Mucosa of stomach (tissue), 1 donor: ENCODE data around the gene EXOC1.
A peak's percentile ranks its signal among the peaks of the same experiment; 100 is the strongest.
"Not testable (repeated sequence)": the region's sequence is repeated elsewhere in the genome, so short reads cannot be mapped to it uniquely, and the experiment has no call there.

Experiments
- H3K27me3 ChIP-seq: one replicate; pipeline ENCODE4 v1.7.0; 2013; ENCODE audit warnings: mild to moderate bottlenecking, low read length; ENCODE audit not compliant: control insufficient read depth, insufficient read depth
- H3K36me3 ChIP-seq: one replicate; pipeline ENCODE4 v1.7.0; 2013; ENCODE audit warnings: low read length; ENCODE audit not compliant: control insufficient read depth, insufficient read depth
- H3K4me1 ChIP-seq: one replicate; pipeline ENCODE4 v1.7.0; 2013; ENCODE audit warnings: mild to moderate bottlenecking, low read length; ENCODE audit not compliant: control insufficient read depth, insufficient read depth
- H3K4me3 ChIP-seq: one replicate; pipeline ENCODE4 v1.7.0; 2013; ENCODE audit warnings: low read length
- H3K9ac ChIP-seq: one replicate; pipeline ENCODE4 v1.7.0; 2013; ENCODE audit warnings: mild to moderate bottlenecking, low read length, moderate library complexity
- H3K9me3 ChIP-seq: one replicate; pipeline ENCODE4 v1.7.0; 2013; ENCODE audit warnings: mild to moderate bottlenecking, low read length, moderate library complexity; ENCODE audit not compliant: control insufficient read depth
- donor health status: Pancreatic carcinoma.

The EXOC1 gene

GRCh38 chr4:55834086-55834795, 19.2 kb upstream of the EXOC1 start:
- Histone ChIP-seq H3K4me3 (no peak overlapping the region), H3K4me1 (no peaks in the 10 kb centered on the region), H3K9me3 (no peaks in the 10 kb centered on the region), H3K9ac (no peak overlapping the region), H3K36me3 (no peaks in the 10 kb centered on the region), H3K27me3 (no peaks in the 10 kb centered on the region)

- H3K9ac ChIP-seq: no peak overlapping the region
- no peak overlapping the region for H3K4me3 ChIP-seq
- H3K9me3 ChIP-seq: no peaks in the 10 kb centered on the region
- no peaks in the 10 kb centered on the region for H3K27me3 ChIP-seq
- H3K4me1 ChIP-seq: no peaks in the 10 kb centered on the region
- H3K36me3 ChIP-seq: no peaks in the 10 kb centered on the region
These were observed 15.5 kb upstream of the EXOC1 start for GRCh38 chr4:55837903-55838302.

DNA sequence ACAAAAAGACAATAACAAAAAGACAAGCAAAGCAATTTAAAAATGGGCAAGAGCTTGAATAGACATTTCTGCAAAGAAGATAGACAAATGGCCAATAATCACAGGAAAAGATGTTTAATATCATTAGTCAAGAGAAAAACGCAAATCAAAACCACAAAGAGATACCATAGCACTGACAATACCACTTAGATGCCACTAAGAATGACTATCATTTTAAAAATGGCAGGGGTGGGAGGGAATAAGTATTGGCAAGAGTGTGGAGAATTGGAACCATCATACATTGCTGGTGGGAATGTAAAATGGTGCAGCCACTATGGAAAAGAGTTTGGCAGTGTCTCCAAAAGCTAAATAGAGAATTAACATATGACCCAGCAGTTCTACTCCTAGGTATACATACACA, 15.1 kb upstream of the EXOC1 start:
- Histone ChIP-seq H3K36me3 (no peaks in the 10 kb centered on the region), H3K9ac (no peak overlapping the region), H3K4me3 (no peak overlapping the region), H3K9me3 (no peaks in the 10 kb centered on the region), H3K27me3 (no peaks in the 10 kb centered on the region), H3K4me1 (no peaks in the 10 kb centered on the region)

- Histone ChIP-seq H3K36me3 (no peaks in the 10 kb centered on the region), H3K27me3 (no peaks in the 10 kb centered on the region), H3K9me3 (no peaks in the 10 kb centered on the region), H3K9ac (no peak overlapping the region), H3K4me1 (no peaks in the 10 kb centered on the region), H3K4me3 (no peak overlapping the region)
These were observed 14.5 kb upstream of the EXOC1 start for GRCh38 chr4:55838952-55839351.

DNA sequence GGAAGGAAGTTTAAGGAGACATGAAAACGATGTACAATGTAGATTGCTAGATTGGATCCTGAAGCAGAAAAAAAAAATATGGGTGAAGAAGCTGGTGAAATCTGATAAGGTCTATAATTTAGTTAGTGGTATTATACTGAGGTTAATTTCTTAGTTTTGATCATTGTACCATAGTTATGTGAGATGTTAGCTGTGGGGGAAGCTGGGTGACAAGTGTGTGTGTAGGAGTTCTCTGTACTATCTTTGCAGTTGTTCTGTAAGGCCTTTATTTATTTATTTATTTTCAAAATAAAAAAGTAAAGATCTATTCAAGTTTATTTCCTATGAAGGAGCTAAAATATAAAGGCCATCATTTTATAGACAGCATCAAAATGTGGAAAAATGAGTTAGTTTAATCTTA, 12.5 kb upstream of the EXOC1 start:
- Histone ChIP-seq H3K9me3 (no peaks in the 10 kb centered on the region), H3K4me3 (no peak overlapping the region), H3K36me3 (no peaks in the 10 kb centered on the region), H3K4me1 (no peaks in the 10 kb centered on the region), H3K27me3 (no peaks in the 10 kb centered on the region), H3K9ac (no peak overlapping the region)

DNA sequence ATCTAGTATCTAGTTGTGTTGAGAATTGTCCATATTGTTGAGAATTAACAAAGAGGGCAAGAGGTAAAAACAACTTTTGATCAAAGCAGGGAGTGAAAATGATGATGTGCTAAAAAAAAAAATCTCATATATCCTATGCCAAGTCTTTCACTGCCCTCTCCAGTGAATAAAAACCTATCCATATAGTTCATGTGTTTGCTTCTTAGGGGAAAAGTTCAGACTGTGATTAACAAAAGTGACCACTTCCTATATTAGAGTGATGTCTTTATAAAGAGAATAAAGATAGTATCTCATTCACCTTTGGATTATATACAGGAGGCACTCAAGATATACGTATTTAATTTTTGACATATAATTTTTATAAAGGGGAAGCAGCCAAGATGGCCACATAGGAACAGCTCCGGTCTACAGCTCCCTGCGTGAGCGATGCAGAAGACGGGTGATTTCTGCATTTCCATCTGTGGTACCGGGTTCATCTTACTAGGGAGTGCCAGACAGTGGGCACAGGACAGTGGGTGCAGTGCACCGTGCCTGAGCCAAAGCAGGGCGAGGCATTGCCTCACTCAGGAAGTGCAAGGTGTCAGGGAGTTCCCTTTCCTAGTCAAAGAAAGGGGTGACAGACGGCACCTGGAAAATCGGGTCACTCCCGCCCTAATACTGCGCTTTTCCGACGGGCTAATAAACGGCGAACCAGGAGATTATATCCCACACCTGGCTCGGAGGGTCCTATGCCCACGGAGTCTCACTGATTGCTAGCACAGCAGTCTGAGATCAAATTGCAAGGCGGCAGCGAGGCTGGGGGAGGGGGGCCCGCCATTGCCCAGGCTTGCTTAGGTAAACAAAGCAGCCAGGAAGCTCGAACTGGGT, 11.8 kb upstream of the EXOC1 start:
- not testable (repeated sequence) for H3K27me3 ChIP-seq

GRCh38 chr4:55842312-55842711, 11.1 kb upstream of the EXOC1 start:
- H3K9me3 ChIP-seq, H3K4me3 ChIP-seq, H3K36me3 ChIP-seq, H3K27me3 ChIP-seq, H3K4me1 ChIP-seq, H3K9ac ChIP-seq: not testable (repeated sequence)

More for the DNA sequence above, 11.8 kb upstream of the EXOC1 start:
- H3K4me1 ChIP-seq, H3K4me3 ChIP-seq, H3K36me3 ChIP-seq, H3K9me3 ChIP-seq, H3K9ac ChIP-seq: not testable (repeated sequence)

GRCh38 chr4:55849724-55850123, 3.7 kb upstream of the EXOC1 start:
- Histone ChIP-seq H3K36me3 (no peaks in the 10 kb centered on the region), H3K9ac (no peak overlapping the region), H3K4me3 (no peak overlapping the region), H3K4me1 (peaks cover 6% of the 10 kb centered on the region), H3K9me3 (no peaks in the 10 kb centered on the region), H3K27me3 (peaks cover 6% of the 10 kb centered on the region)

GRCh38 chr4:55851885-55852284, 1.6 kb upstream of the EXOC1 start:
- H3K27me3 ChIP-seq: peaks cover 6% of the 10 kb centered on the region
- no peak overlapping the region for H3K4me3 ChIP-seq
- H3K4me1 ChIP-seq: peaks cover 8% of the 10 kb centered on the region
- H3K9me3 ChIP-seq: no peaks in the 10 kb centered on the region
- H3K9ac ChIP-seq: no peak overlapping the region
- no peaks in the 10 kb centered on the region for H3K36me3 ChIP-seq

DNA sequence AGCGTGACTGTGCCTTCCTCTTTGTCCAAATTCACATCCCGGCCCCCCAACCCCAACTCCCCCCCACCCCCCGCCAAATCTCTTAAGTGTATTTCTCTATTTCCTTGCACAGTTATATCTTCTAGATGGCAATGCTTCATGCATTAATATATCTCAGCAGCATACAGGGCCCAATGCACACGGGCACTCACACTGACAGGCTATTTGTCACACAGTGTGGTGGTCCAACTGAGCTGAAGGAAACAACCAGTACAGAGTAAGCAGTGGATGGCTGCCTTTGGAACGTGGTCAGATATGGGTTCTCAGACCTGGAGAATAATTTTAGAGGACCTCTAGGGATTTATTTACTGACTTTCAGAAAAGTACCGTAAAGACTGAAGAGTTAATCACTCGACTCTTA, 681 bp downstream of the EXOC1 start:
- Histone ChIP-seq H3K4me1 (peaks cover 8% of the 10 kb centered on the region), H3K9me3 (no peaks in the 10 kb centered on the region), H3K36me3 (no peaks in the 10 kb centered on the region), H3K4me3 (peak overlapping the region; percentile 93), H3K9ac (peak overlapping the region; percentile 90), H3K27me3 (peaks cover 6% of the 10 kb centered on the region)

- Histone ChIP-seq H3K4me3 (no peak overlapping the region), H3K27me3 (no peaks in the 10 kb centered on the region), H3K9ac (no peak overlapping the region), H3K36me3 (no peaks in the 10 kb centered on the region), H3K9me3 (no peaks in the 10 kb centered on the region), H3K4me1 (peaks cover 8% of the 10 kb centered on the region)
These were observed 4.1 kb downstream of the EXOC1 start for GRCh38 chr4:55857586-55857985.

- no peak overlapping the region for H3K4me3 ChIP-seq
- no peaks in the 10 kb centered on the region for H3K36me3 ChIP-seq
- H3K9ac ChIP-seq: no peak overlapping the region
- H3K27me3 ChIP-seq: no peaks in the 10 kb centered on the region
- peaks cover 2% of the 10 kb centered on the region for H3K4me1 ChIP-seq
- no peaks in the 10 kb centered on the region for H3K9me3 ChIP-seq
These were observed 6.3 kb downstream of the EXOC1 start for GRCh38 chr4:55859711-55860110.
